ENCODE results near the gene FXN. TPM values are rescaled to one million over a fixed set of nuclear protein-coding genes. Genes with fewer than 3 reads are reported as not detected.

The FXN gene
- total and polyA plus RNA-seq, 4 donors = 4.7 to 41.7 (median 23.9) TPM

DNA sequence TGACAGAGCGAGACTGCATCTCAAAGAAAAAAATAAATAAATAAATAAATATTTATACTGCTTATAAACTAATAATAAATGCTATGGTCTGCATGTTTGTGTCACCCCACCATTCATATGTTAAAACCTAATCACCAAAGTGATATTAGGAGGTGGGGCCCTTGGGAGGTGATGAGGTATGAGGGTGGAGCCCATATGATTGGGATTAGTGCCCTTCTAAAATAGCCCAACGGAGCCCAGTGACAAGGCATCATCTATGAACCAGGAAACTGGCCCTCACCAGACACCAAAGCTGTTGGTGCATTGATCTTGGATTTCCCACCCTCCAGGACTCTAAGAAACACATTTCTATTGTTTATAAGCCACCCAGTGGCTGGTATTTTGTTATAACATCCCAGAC, 5.1 kb downstream of the FXN start:
- no peak for DNase-seq (ENCODE audit: low spot score)
- TF ChIP-seq, protein P1, sequence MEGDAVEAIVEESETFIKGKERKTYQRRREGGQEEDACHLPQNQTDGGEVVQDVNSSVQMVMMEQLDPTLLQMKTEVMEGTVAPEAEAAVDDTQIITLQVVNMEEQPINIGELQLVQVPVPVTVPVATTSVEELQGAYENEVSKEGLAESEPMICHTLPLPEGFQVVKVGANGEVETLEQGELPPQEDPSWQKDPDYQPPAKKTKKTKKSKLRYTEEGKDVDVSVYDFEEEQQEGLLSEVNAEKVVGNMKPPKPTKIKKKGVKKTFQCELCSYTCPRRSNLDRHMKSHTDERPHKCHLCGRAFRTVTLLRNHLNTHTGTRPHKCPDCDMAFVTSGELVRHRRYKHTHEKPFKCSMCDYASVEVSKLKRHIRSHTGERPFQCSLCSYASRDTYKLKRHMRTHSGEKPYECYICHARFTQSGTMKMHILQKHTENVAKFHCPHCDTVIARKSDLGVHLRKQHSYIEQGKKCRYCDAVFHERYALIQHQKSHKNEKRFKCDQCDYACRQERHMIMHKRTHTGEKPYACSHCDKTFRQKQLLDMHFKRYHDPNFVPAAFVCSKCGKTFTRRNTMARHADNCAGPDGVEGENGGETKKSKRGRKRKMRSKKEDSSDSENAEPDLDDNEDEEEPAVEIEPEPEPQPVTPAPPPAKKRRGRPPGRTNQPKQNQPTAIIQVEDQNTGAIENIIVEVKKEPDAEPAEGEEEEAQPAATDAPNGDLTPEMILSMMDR (IDR thresholded peaks at IDR 0.05; ENCODE audit: low read depth, low read length, missing input control) = no peak
- TF ChIP-seq EGR1 (IDR thresholded peaks at IDR 0.05; ENCODE audit: low read depth in 2 of 2) (no peak), GABPA (IDR thresholded peaks at IDR 0.05 in 1 of 2, conservative IDR thresholded peaks at IDR 0.05 in 1 of 2) (no peak), FOXA1 (IDR thresholded peaks at IDR 0.05) (no peak), RXRA (IDR thresholded peaks at IDR 0.05) (no peak), HNF4A (conservative IDR thresholded peaks at IDR 0.05) (no peak), SP1 (IDR thresholded peaks at IDR 0.05) (no peak), MAX (IDR thresholded peaks at IDR 0.05) (no peak), TAF1 (conservative IDR thresholded peaks at IDR 0.05) (no peak), RAD21 (IDR thresholded peaks at IDR 0.05) (no peak), YY1 (IDR thresholded peaks at IDR 0.05) (no peak), FOXA2 (IDR thresholded peaks at IDR 0.05) (no peak), JUND (IDR thresholded peaks at IDR 0.05) (no peak), HNF4G (IDR thresholded peaks at IDR 0.05) (no peak), NR2F2 (IDR thresholded peaks at IDR 0.05) (no peak)
- TF ChIP-seq, protein P2, sequence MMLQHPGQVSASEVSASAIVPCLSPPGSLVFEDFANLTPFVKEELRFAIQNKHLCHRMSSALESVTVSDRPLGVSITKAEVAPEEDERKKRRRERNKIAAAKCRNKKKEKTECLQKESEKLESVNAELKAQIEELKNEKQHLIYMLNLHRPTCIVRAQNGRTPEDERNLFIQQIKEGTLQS (IDR thresholded peaks at IDR 0.05) = no peak
- TF ChIP-seq, protein P3, sequence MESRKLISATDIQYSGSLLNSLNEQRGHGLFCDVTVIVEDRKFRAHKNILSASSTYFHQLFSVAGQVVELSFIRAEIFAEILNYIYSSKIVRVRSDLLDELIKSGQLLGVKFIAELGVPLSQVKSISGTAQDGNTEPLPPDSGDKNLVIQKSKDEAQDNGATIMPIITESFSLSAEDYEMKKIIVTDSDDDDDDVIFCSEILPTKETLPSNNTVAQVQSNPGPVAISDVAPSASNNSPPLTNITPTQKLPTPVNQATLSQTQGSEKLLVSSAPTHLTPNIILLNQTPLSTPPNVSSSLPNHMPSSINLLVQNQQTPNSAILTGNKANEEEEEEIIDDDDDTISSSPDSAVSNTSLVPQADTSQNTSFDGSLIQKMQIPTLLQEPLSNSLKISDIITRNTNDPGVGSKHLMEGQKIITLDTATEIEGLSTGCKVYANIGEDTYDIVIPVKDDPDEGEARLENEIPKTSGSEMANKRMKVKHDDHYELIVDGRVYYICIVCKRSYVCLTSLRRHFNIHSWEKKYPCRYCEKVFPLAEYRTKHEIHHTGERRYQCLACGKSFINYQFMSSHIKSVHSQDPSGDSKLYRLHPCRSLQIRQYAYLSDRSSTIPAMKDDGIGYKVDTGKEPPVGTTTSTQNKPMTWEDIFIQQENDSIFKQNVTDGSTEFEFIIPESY (IDR thresholded peaks at IDR 0.05) = no peak
- TF ChIP-seq, protein P4, sequence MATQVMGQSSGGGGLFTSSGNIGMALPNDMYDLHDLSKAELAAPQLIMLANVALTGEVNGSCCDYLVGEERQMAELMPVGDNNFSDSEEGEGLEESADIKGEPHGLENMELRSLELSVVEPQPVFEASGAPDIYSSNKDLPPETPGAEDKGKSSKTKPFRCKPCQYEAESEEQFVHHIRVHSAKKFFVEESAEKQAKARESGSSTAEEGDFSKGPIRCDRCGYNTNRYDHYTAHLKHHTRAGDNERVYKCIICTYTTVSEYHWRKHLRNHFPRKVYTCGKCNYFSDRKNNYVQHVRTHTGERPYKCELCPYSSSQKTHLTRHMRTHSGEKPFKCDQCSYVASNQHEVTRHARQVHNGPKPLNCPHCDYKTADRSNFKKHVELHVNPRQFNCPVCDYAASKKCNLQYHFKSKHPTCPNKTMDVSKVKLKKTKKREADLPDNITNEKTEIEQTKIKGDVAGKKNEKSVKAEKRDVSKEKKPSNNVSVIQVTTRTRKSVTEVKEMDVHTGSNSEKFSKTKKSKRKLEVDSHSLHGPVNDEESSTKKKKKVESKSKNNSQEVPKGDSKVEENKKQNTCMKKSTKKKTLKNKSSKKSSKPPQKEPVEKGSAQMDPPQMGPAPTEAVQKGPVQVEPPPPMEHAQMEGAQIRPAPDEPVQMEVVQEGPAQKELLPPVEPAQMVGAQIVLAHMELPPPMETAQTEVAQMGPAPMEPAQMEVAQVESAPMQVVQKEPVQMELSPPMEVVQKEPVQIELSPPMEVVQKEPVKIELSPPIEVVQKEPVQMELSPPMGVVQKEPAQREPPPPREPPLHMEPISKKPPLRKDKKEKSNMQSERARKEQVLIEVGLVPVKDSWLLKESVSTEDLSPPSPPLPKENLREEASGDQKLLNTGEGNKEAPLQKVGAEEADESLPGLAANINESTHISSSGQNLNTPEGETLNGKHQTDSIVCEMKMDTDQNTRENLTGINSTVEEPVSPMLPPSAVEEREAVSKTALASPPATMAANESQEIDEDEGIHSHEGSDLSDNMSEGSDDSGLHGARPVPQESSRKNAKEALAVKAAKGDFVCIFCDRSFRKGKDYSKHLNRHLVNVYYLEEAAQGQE (IDR thresholded peaks at IDR 0.05) = no peak
- peaks cover 2 to 21% (median 8%) of the 10 kb centered on the region in 4 donors for H3K4me1 ChIP-seq (ENCODE audit: control insufficient read depth in 4 of 4, insufficient read depth in 4 of 4, low read length in 3 of 4)
- no peaks in the 10 kb centered on the region for H3K27me3 ChIP-seq (ENCODE audit: control insufficient read depth in 4 of 4, insufficient read depth in 4 of 4, low read length in 3 of 4)
- 96% methylated on average over 2 of the region's 2 CpGs for WGBS
- no peaks in the 10 kb centered on the region for H3K9me3 ChIP-seq (ENCODE audit: control insufficient read depth in 4 of 4, low read length in 3 of 4)
- no peak overlapping the region for H3K4me3 ChIP-seq (ENCODE audit: low read depth in 1 of 3, low read length in 3 of 3)
- H3K9ac ChIP-seq (ENCODE audit: low read depth in 1 of 2, low read length in 2 of 2) = no peak overlapping the region
- no peak overlapping the region for H3K27ac ChIP-seq (ENCODE audit: low read depth in 1 of 2, low read length in 2 of 2)
- no peaks in the 10 kb centered on the region for H3K36me3 ChIP-seq (ENCODE audit: control insufficient read depth in 4 of 4, insufficient read depth in 3 of 4, low read depth in 1 of 4, low read length in 3 of 4)
